K562 treated with DMSO at 1 percent for 24 hours (cell line): ENCODE data around the gene EMILIN3. TPM values are rescaled to one million over a fixed set of nuclear protein-coding genes. Genes with fewer than 3 reads are reported as not detected.

Experiments used
- total RNA-seq: library from RNA; unstranded; fragments of 300-600 nt; gene quantifications from 2 replicates; pipeline ENCODE4 v1.2.3, GENCODE V29; 2022; ENCODE audit warnings: low read depth; ENCODE audit not compliant: insufficient read depth

Gene EMILIN3, protein sequence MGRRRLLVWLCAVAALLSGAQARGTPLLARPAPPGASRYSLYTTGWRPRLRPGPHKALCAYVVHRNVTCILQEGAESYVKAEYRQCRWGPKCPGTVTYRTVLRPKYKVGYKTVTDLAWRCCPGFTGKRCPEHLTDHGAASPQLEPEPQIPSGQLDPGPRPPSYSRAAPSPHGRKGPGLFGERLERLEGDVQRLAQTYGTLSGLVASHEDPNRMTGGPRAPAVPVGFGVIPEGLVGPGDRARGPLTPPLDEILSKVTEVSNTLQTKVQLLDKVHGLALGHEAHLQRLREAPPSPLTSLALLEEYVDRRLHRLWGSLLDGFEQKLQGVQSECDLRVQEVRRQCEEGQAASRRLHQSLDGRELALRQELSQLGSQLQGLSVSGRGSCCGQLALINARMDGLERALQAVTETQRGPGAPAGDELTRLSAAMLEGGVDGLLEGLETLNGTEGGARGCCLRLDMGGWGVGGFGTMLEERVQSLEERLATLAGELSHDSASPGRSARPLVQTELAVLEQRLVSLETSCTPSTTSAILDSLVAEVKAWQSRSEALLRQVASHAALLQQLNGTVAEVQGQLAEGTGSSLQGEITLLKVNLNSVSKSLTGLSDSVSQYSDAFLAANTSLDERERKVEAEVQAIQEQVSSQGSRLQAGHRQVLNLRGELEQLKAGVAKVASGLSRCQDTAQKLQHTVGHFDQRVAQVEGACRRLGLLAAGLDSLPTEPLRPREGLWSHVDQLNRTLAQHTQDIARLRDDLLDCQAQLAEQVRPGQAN
- total RNA-seq = not detected in 2 replicates

GRCh38 chr20:41366546-41367392 lies at the start of gene EMILIN3:
TSS of gene EMILIN3 (minus strand) at chr20:41366818. CDS start at chr20:41366634, 184 bp downstream.

DNA sequence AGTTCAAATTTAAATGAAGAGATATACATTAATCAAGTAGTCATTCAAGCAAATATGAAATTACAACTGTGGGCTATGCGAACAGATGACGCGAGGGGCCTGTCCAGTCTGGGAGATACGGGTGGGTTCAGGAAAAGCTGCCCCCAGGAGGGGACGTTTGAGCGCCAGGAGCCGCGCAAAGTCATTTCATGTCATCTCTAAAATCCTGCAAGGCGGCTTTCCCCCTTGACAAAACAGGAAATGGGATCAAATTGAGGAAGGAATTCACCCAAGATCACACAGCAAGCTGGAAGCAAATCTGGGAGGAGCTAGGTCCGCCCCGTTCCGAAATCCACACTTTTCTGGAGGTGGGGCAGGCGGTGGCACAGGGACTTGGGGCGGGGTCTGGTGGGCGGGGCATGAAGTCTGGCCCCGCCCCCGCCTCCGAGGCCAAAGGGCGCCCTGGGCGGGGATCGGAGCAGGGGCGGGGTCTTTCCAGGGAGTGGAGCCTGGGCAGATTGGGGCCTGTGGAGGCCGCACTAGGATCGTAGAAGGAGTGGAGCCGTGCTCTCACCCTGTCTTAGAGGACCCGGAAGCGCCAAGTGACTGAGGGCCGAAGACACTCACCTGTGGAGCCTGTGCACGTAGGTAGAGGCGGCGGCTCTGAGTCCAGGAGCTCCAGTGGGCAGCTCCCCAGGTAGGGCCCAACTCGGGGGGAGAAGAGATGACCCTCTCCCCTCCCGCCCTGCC lies 26.1 kb downstream of the EMILIN3 start, which contains the start of gene LPIN3:
Gene LPIN3, plus strand, starts transcription at position 495 of the 729 bp plus-strand sequence. CDS start 4,983 bp downstream, outside the sequence.

GRCh38 chr20:41317546-41318270 lies 48.9 kb downstream of the EMILIN3 start, which contains the start of gene ZHX3:
TSS of gene ZHX3 (minus strand) at chr20:41317731. CDS start at chr20:41204916, 112,815 bp downstream.

Other genes starting within 250 kb of the EMILIN3 start
- gene PLCG1, start 229.3 kb downstream of the EMILIN3 start, total RNA-seq = 48.4 and 49.7 TPM in 2 replicates
- 5.6 and 7.1 TPM in 2 replicates for gene ZHX3, start 49.1 kb downstream of the EMILIN3 start, total RNA-seq
- 7.9 and 12.9 TPM in 2 replicates for gene LPIN3, start 26.0 kb downstream of the EMILIN3 start, total RNA-seq